ENCODE data around the gene TENT5C. TPM values are rescaled to one million over a fixed set of nuclear protein-coding genes. Genes with fewer than 3 reads are reported as not detected.

TENT5C gene
- total RNA-seq, 1 experiment from 2014 or later: 1.4 TPM

DNA sequence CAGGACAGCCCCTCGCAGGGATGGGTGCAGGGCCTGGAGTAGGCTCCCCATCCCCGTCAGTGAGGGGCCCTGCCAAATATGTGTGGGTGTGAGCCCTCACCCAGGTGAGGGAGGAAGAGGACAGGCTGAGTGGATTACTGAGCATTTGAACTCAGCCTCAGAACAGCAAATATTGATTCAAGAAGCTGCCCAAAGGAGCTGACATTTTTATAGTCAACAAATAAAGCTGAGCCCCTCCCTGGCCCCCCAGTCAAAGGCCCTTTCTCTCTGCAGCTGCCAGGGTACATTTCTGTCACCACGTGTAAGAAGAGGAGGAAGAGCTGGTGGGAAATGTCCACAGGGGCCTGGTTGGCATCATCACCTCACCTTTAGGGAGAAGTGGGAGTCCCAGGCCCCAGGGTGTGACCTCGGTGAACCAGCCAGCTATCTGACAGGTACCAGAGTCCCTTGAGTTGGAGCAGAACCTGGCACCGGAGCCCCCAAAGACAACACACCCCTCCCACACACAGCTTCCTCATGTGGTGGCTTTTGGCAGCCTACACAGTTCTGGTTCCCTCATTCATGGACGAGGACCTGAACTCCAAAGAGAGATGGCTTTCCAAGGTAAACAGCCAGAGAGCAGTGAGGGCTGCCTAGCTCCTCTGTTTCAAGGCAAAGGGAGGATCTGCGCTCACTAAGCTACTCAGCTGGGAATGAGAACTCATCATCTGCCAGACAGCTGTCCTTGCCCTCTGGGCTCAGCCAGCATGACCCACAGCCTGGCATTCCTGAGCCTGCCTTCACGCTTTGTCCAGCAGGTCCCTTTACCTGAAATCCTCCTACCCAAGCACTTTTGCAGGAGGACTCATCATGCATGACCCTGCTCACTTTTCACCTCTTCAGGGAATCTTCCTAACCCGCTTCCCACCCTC, 43.0 kb upstream of the TENT5C start:
- H4K20me1 ChIP-seq (ENCODE audit: insufficient read depth): no peaks in the 10 kb centered on the region
- no peak overlapping the region for H3K27ac ChIP-seq (ENCODE audit: low read depth, low read length)
- no peak overlapping the region for H3K4me2 ChIP-seq (ENCODE audit: low read length)
- ChIA-PET POLR2A (no interaction called here), CTCF (interaction anchor here (0.6 kb wide), 1 partner anchor 192 kb away, joined by 3 read pairs; no protein-coding TSS in a partner anchor), RAD21 (ENCODE audit: low non-redundant PET in 1 of 2, low total read pairs in 2 of 2, uncharacterized antibody in 2 of 2, unreplicated experiment in 2 of 2) (no interaction called here)
- H2AFZ ChIP-seq (ENCODE audit: low read depth, low read length, poor library complexity, severe bottlenecking): no peak overlapping the region
- intact Hi-C loops (cut with micrococcal nuclease): no loop called here
- ATAC-seq: no peak
- no peak overlapping the region for H3K9ac ChIP-seq (ENCODE audit: low read length)
- no peaks in the 10 kb centered on the region for H3K27me3 ChIP-seq (ENCODE audit: insufficient read depth, low read length)
- H3K36me3 ChIP-seq (ENCODE audit: control insufficient read depth in 1 of 2, insufficient read depth in 2 of 2, low read length in 2 of 2): no peaks in the 10 kb centered on the region
- no peaks in the 10 kb centered on the region for H3K9me2 ChIP-seq (ENCODE audit: insufficient read depth)
- DNase-seq (ENCODE audit: low read depth, low spot score): no peak
- no peaks in the 10 kb centered on the region for H3K9me3 ChIP-seq (ENCODE audit: control insufficient read depth in 1 of 2, insufficient read depth in 1 of 2, low read depth in 1 of 2, low read length in 2 of 2)
- BruUV-seq (replicated peaks): no TSS peak
- H3K79me2 ChIP-seq (ENCODE audit: insufficient read depth, low read length): no peaks in the 10 kb centered on the region
- TF ChIP-seq JUND (IDR thresholded peaks at IDR 0.05) (no peak), ZFX (IDR thresholded peaks at IDR 0.05) (no peak), YY1 (IDR thresholded peaks at IDR 0.05; ENCODE audit: extremely low read depth, insufficient replicate concordance, low read depth, low read length) (no peak), POLR2A (IDR thresholded peaks at IDR 0.05; ENCODE audit: borderline replicate concordance, extremely low read depth, insufficient read depth, insufficient read length) (no peak), CBX3 (IDR thresholded peaks at IDR 0.05; ENCODE audit: low read depth) (no peak), POLR2AphosphoS5 (IDR thresholded peaks at IDR 0.05; ENCODE audit: low read depth, low read length) (no peak), EZH2phosphoT487 (IDR thresholded peaks at IDR 0.05; ENCODE audit: borderline replicate concordance) (no peak), ELF1 (IDR thresholded peaks at IDR 0.05; ENCODE audit: borderline replicate concordance, low read depth) (no peak), TCF7L2 (IDR thresholded peaks at IDR 0.05; ENCODE audit: borderline replicate concordance, extremely low read depth, insufficient read depth, insufficient read length) (no peak)
- TF ChIP-seq, protein P1, sequence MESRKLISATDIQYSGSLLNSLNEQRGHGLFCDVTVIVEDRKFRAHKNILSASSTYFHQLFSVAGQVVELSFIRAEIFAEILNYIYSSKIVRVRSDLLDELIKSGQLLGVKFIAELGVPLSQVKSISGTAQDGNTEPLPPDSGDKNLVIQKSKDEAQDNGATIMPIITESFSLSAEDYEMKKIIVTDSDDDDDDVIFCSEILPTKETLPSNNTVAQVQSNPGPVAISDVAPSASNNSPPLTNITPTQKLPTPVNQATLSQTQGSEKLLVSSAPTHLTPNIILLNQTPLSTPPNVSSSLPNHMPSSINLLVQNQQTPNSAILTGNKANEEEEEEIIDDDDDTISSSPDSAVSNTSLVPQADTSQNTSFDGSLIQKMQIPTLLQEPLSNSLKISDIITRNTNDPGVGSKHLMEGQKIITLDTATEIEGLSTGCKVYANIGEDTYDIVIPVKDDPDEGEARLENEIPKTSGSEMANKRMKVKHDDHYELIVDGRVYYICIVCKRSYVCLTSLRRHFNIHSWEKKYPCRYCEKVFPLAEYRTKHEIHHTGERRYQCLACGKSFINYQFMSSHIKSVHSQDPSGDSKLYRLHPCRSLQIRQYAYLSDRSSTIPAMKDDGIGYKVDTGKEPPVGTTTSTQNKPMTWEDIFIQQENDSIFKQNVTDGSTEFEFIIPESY (IDR thresholded peaks at IDR 0.05; ENCODE audit: extremely low read depth, insufficient replicate concordance, low read length): no peak
- no peaks in the 10 kb centered on the region for H3K4me1 ChIP-seq (ENCODE audit: control insufficient read depth in 1 of 2, insufficient read depth in 2 of 2, low read length in 2 of 2)
- no peak overlapping the region for H3K4me3 ChIP-seq (replicated peaks in 1 of 2; ENCODE audit: low read depth in 1 of 2, low read length in 2 of 2)
